Hematopoietic multipotent progenitor cell treated with erythropoietin and hydrocortisone succinate and interleukin-3 and kit ligand, for 6 days (in vitro differentiated cells): ENCODE results near the gene SMCO2.

ENCODE experiments used
- DNase-seq: peaks from one replicate; pipeline ENCODE4 v3.0.0-alpha.2; 2015

Gene SMCO2

GRCh38 chr12:27446436-27446835 lies at the start of gene SMCO2:
TSS of gene SMCO2 (plus strand) at chr12:27446736. CDS start at chr12:27470632, 23,896 bp downstream.
- no peak for DNase-seq

DNA sequence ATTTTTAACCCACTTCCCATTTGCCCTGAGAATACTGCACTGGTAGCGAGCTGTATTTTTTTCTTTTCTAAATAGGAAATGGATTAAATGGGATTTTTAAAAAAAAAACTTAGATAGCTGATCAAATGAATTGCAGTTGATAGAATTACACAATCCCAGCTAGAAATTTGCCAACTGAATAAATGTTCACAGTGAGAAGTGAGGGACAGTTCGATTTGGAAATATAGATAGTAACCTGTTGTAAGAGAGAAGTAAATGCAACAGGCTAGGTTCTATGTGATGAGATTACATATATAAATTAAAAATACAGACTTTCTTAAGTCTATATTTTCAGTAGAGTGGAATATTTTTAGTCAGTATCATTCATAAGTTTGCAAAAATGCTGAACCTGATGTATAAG lies 48.1 kb upstream of the SMCO2 start:
- peak; percentile 21 for DNase-seq

GRCh38 chr12:27399074-27399473 lies 47.5 kb upstream of the SMCO2 start:
- DNase-seq, result no peak

DNA sequence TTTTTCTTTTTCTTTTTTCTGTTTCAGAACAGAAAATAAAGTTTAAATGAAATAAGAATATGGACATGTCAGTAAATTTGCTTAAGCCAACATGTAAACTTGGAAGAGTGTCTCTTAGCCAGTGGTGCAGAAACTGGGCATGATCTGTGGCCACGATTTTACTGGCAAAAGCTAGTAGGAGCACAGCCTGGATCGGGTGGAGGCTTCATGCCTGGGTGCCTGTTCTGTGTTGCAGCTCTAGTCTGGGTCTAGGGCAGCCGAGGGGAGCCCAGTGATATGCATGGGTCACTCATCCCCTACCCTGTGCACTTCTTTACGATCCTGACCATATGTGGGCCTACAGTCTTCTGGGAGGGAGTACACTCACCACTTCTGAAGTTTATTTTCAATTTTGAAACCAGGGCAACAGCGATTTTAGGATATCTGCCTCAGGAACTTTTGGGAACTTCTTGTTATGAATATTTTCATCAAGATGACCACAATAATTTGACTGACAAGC lies 45.6 kb upstream of the SMCO2 start:
- DNase-seq, result no peak

DNA sequence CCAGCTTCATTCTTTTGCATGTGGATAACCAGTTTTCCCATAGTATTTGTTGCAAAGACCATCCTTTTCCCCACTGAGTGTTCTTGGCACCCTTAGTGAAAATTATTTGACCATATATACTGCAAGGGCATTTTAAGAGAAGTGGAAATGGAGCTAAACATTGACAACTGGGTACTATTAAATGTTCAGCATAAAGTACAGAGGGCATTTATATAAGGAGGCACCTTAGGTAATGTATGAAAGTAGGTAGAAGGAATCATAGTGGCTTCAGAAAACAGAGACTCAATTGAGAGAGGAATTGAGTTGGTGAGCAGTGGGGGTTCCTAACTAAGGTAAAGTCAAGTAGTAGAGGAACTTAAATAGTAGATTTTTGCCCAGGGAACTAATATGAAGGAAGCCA lies 34.5 kb upstream of the SMCO2 start:
- DNase-seq, result no peak

- no peak for DNase-seq
These were observed 23.8 kb upstream of the SMCO2 start for GRCh38 chr12:27422697-27423096.

- DNase-seq, result peak; percentile 79
These were observed 21.8 kb upstream of the SMCO2 start for GRCh38 chr12:27424631-27425230.

DNA sequence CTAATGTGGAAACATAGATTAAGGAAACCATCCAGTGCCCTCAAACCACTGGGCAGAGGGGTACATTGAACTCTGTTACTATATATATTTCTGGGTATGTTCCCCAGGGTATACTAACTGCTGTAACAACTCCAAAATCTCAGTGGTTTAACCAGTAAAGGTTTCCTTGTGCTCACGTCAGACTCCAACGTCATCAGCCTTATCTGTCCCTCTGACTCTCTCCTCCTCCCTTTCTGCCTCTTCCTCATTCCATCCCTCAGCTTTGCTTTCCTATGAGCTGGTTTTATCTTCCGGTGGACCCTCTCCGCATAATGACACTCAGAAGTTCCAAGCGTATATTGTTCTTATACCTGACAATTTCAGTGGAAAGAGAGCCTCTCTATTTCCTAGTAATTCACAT lies 21.2 kb upstream of the SMCO2 start:
- DNase-seq, result no peak

DNA sequence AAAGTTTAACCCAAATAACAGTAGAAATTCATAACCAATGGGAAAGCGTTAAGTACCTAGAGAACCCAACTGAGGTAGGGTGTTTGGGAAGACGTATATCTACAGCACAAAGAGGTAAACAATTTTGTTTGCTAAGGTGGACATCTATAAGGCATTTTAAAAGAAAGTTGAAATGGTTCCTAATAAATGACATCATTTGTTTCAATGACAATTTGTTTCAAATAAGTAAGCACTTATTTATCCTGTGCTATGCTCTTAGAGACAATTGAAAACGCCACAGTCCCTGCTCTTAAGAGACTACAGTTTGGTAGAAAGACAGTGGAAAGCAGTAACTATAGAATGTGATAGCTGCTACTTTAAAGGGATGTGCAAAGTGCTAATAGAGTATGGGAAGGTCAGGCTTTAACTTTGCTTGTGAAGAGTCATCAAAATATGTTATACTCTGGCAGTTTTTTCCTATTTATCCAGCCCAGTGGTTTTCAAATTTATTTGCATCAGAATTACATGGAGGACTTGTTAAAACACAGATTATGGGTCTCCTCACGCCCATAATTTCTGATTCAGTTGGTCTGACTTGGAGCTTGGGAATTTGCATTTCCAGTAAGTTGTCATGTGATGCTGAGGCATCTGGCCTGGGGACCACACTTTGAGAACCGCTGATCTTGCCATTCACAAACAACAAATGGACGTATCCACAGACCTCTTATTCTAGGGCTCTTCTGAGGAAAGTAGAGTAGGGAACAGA lies 19.6 kb upstream of the SMCO2 start:
- no peak for DNase-seq

GRCh38 chr12:27427824-27428223 lies 18.7 kb upstream of the SMCO2 start:
- no peak for DNase-seq

- no peak for DNase-seq
These were observed 18.1 kb upstream of the SMCO2 start for GRCh38 chr12:27428466-27428865.

DNA sequence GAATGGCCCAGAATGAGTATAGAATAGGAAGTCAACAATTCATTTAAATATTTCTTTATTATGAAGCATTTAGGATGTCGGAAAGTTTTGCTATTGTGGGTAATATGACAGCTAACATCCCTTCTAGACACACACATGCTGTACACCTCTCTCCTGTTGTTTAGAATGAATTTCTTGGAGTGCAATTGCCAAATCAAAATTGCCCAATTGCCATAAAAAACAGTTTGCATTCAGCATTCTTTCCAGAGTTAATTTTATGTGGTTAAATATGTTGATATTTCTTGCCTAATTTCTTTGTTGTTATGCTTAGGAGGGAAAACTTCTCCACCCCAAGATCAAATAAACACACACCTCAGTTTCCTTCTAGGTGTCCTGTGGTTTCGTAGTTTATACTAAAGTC lies 16.9 kb upstream of the SMCO2 start:
- no peak for DNase-seq

DNA sequence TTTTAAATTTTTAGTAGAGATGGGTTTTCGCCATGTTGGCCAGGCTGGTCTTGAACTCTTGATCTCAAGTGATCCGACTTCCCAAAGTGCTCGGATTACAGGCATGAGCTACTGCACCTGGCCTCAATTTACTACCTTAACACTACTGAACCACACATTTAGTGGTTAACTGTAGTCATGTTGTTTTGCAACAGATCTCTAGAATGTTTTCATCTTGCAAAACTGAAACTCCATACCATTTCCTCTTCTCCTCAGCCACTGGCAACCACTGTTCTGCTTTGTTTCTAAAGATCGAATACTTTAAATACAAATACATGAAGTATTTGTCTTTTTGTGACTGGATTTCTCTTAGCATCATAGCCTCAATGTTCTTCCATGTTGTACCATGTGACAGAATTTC lies 15.4 kb upstream of the SMCO2 start:
- peak; percentile 28 for DNase-seq

DNA sequence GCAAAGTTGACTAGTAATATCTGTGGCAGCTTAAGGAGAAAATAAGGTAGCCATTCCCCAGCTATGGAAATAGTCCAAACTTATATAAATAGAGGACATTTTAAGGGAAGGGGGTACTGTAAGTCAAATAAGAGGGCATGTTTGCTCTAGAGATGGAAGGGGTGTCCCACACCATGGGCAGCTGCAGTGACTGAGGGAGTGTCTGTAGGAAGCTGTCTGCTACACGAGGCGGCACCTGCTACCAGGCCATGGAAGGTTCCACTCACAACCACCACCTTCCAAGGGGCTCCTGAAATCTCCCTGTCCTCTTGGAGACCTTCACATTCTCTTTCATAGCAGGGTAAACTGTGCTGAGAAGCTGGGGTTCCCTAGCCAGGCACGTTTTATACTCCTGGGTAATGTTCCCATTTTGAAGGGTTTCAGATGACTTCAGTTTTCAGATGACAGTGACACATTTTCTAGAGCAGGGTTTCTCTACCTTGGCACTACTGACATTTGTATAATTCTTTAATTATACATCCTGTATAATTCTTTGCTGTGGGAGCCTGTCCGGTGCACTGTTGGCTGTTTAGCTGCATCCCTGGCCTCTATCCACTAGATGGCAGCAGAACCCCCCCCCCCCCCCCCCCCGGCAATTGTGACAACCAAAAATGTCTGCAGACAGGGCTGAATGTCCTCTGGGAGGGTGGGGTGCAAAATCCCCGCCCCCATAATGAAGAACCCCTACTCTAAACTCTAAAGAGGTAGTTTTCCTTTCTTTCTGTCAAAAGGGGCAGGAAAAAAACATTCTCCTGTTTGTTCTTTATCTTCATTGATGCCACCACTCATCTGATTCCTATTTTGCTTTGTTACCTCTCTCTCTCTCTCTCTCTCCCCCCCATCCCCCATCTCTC lies 11.6 kb upstream of the SMCO2 start:
- DNase-seq, result peak; percentile 54

- DNase-seq, result no peak
These were observed 10.5 kb upstream of the SMCO2 start for GRCh38 chr12:27436029-27436428.

DNA sequence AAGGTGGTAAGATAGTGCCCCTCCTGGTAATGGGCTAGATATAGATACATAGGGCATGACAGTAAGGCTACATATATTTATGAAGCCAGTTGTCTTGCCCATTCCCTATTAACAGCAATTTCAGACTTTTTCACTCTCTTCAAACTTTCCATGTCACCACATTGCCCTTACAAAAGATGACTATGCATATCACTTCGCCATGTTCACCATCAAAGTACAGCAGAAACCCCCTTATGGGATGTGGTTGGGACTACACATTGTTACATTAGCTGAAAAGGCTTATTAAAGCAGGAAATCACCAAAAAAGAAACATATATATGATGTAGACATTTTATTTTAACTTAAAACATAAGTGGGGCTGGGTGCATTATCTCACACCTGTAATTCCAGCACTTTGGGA lies 9.8 kb upstream of the SMCO2 start:
- no peak for DNase-seq

- DNase-seq, result no peak
These were observed 8.7 kb upstream of the SMCO2 start for GRCh38 chr12:27437839-27438238.

DNA sequence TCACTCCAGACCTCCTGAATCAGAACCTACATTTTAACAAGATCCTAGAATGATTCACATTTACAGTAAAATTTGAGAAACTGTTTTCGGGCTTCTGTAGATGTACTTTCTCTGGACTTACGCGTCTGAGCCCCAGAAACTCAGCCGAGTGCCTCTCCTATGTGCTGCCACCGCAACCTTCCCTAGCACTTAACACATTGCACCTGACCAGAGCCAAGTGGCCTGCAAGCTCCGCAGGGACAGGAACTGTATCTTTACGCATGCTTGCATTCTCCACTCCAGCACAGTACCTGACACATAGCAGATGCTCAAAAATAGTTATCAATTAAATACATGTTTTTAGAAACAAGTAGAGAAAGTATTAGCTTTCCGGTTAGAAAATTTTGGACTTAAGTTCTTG lies 1.2 kb downstream of the SMCO2 start:
- no peak for DNase-seq

DNA sequence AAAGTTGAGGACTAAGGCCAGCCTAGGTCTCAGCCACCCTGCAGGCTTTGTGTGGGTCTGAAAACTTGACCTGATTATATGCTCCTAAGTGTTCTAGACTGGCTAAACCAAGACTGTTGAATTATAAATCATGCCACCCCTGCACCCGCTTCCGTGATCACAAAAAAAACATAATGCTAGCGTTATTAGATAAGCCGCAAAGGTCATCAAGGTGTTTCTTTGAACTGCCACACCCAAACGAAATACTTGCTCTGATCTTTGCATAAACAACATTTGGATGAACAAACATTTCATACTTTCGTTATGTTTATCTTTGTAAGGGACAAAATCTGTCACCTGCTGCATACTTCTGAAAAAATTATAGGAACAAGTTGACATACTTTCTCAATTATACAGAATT lies 2.5 kb downstream of the SMCO2 start:
- DNase-seq, result no peak

DNA sequence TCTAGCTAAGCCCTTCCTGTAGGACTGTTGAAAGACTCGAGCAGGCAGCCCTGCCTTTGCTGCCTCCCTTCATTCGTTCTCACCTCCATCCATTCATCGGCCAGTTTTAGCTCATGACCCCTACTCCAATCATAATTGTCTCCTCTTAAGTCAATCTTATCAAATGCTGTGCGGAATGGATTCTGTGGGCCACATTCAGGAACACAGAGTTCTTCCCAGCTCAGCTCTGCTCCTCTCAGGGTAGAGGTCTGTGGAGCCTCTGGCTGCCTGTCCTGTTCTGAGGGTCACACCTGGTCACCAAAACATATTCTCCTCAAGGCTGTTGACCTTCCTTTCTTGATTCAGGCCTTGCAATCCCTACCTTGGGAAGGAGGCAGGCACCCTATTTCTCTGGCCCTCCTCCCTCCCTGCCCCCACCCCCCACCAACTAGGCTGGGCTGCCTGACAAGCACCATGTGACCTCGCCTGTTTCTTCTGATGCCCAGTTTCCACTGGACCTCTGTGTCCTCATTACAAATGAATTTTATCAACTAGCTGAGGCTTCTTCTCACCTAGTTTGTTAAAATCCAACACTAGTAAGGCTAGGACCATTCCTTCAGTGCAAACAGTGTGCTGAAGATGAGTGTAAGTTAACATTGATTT lies 3.5 kb downstream of the SMCO2 start:
- no peak for DNase-seq

DNA sequence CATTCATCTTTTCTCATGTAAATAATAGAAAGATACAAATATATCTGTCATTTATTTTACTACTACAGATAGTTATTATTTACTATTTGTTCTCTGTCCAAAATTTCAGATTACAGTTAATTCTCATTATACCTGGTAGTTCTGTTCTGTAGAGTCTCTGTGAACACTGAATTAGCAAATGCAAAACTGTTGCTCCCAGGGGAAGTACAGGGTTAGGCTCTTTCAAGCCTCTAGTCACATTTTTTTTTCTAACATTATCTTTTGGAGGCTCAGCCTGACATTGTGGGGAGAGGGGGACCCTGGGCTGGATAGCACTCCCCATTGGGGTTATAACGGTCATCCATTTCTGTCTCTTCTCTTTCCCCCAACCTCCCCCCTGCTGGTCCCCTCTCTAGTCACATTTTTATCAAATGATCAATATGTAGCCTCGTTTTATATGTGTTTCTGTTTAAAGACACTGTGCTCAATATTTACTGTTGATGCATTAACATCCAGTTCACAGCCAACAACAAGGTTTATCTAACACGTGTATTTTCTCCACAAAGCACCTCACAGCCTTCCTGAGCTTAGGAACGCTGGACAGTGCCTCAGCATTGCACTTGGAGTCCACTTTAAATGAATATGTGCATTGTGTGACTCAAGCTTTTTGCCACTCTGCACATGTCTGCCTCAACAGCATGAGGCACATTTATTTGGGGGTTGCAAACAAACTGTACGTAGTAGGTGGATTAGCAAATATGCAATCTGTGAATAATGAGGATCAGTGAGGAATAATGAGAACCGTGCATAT lies 4.7 kb downstream of the SMCO2 start:
- no peak for DNase-seq

GRCh38 chr12:27453421-27453820 lies 6.9 kb downstream of the SMCO2 start:
- no peak for DNase-seq
